Breast epithelium (tissue), 3 donors: ENCODE measurements around the gene SCO1.

ENCODE experiments used
- CTCF ChIP-seq, 3 donors: fragments of 450-650 bp; IDR thresholded peaks; one replicate each; pipeline ENCODE4 v1.5.1; 2016 to 2017; ENCODE audit warnings: antibody characterized with exemption in 3 of 3, mild to moderate bottlenecking in 3 of 3, moderate library complexity in 3 of 3
- POLR2A ChIP-seq: fragments of 450-650 bp; IDR thresholded peaks from one replicate; pipeline ENCODE4 v1.6.1; 2016; ENCODE audit warnings: antibody characterized with exemption, mild to moderate bottlenecking, moderate library complexity

DNA sequence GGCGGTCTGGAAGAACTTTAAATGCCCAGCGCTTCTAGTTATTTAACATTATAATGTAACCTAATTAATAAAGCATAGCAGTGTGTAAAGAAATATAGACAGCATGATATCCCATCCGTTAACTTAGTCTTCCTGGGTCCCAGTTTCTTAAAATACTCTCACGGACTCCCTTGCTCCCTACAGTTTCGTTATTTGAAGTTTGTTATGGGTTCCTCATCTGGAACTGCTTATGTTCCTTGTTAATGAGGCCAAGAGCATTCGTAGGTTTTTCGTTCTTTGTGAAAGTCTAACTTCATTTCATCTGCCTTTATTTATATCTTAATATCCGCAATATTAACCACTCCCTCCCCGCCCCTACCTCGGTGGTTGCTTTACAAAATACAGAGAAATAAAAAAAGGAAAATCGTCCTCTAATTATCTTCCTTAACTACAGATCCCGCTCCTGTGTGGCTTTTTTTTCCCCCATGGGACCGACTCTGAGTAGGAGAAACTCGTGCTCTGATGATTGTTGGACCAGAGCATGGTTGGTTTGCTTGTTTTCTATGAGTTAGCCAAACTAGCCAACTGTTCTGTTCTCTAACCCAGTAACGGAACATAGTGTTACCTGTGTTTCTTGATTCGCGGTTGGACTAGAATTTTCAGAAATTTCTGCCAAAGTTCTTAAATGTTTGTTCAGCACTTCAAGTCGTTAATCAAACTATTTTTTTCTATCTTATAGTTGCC, 924 bp upstream of the SCO1 start:
- no peak for TF ChIP-seq CTCF (IDR thresholded peaks at IDR 0.05)
- TF ChIP-seq POLR2A, result no peak
